Measurements from ENCODE around the gene PRAMEF12. TPM values are rescaled to one million over a fixed set of nuclear protein-coding genes. Genes with fewer than 3 reads are reported as not detected.
"Not testable (repeated sequence)": the region's sequence is repeated elsewhere in the genome, so short reads cannot be mapped to it uniquely, and the experiment has no call there.

Gene PRAMEF12
- not detected in 2 replicates for total RNA-seq (ENCODE audit: low replicate concordance)

DNA sequence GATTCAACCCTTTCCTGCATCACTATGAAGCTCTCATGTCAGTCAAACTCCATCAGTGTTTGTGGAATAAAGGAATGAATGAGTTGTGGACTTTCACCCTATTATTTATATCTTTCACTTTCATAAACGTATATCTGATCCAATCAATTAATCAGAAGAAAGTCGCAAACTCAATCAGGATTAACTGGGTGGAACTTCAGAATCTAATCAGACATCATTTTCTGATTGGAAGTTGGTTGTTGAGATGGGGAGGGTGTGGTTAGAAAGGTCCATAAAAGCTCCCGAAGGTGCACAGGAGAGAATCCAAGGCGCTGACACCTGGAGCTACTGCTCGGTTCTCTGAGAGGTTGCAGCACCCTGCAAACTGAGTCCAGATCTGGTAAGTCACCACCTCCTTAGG lies at the start of gene PRAMEF12:
Gene PRAMEF12, plus strand, starts transcription at position 301 of the 400 bp plus-strand sequence. CDS start 1,130 bp downstream, outside the sequence.
- no peaks in the 10 kb centered on the region for H3K79me2 ChIP-seq (ENCODE audit: low read depth)
- Mint-ChIP-seq H3K4me1 (no peaks in the 10 kb centered on the region), H3K4me3 (no peak within 1 kb of the TSS), H3K36me3 (no peaks in the 10 kb centered on the region), H3K27ac (no peak within 1 kb of the TSS), H3K9me3 (peaks cover 3% of the 10 kb centered on the region), H3K27me3 (ENCODE audit: insufficient read depth, low read depth) (peaks cover 7% of the 10 kb centered on the region)
- H4K20me1 ChIP-seq (ENCODE audit: low read depth), result no peaks in the 10 kb centered on the region
- DNase-seq (ENCODE audit: low spot score), result no peak
- TF ChIP-seq EZH2 (IDR thresholded peaks at IDR 0.05) (no peak), EZH2phosphoT487 (IDR thresholded peaks at IDR 0.05) (no peak)
- TF ChIP-seq, protein P1, sequence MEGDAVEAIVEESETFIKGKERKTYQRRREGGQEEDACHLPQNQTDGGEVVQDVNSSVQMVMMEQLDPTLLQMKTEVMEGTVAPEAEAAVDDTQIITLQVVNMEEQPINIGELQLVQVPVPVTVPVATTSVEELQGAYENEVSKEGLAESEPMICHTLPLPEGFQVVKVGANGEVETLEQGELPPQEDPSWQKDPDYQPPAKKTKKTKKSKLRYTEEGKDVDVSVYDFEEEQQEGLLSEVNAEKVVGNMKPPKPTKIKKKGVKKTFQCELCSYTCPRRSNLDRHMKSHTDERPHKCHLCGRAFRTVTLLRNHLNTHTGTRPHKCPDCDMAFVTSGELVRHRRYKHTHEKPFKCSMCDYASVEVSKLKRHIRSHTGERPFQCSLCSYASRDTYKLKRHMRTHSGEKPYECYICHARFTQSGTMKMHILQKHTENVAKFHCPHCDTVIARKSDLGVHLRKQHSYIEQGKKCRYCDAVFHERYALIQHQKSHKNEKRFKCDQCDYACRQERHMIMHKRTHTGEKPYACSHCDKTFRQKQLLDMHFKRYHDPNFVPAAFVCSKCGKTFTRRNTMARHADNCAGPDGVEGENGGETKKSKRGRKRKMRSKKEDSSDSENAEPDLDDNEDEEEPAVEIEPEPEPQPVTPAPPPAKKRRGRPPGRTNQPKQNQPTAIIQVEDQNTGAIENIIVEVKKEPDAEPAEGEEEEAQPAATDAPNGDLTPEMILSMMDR (IDR thresholded peaks at IDR 0.05), result no peak
- H3K9ac ChIP-seq, result no peak within 1 kb of the TSS
- H3K9me3 ChIP-seq (ENCODE audit: low read depth), result no peaks in the 10 kb centered on the region
- no peaks in the 10 kb centered on the region for H3K27me3 ChIP-seq
- H3K27ac ChIP-seq, result no peak within 1 kb of the TSS
- H2AFZ ChIP-seq (replicated peaks), result no peak within 1 kb of the TSS
- no peak within 1 kb of the TSS for H3K4me2 ChIP-seq
- no peaks in the 10 kb centered on the region for H3K36me3 ChIP-seq
- H3K4me3 ChIP-seq, result no peak within 1 kb of the TSS
- H3F3A ChIP-seq (ENCODE audit: low read depth), result no peaks in the 10 kb centered on the region
- H3K4me1 ChIP-seq, result no peaks in the 10 kb centered on the region

DNA sequence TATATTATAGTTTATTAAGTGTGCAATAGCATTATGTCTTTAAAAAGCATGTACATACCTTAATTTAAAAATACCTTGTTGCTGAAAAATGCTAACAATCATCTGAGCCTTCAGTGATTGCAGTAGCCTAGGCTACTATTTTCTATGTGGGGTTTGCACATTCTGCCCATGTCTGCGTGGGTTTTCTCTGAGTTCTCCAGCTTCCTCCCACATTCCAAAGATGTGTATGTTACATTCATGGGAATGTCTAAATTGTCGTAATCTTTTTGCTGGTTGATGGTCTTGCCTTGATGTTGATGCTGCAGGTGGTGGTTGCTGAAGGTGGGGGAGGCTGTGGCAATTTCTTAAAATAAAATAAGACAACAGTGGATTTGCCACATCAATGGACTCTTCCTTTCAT lies 45.1 kb upstream of the PRAMEF12 start:
- Mint-ChIP-seq H3K27ac (no peak overlapping the region), H3K4me1 (no peaks in the 10 kb centered on the region), H3K4me3 (no peak overlapping the region), H3K9me3 (peaks cover 25% of the 10 kb centered on the region), H3K27me3 (ENCODE audit: insufficient read depth, low read depth) (peaks cover 5% of the 10 kb centered on the region), H3K36me3 (no peaks in the 10 kb centered on the region)
- H3K27ac ChIP-seq, result no peak overlapping the region
- TF ChIP-seq EZH2 (IDR thresholded peaks at IDR 0.05) (no peak), EZH2phosphoT487 (IDR thresholded peaks at IDR 0.05) (no peak)
- TF ChIP-seq, protein P1 (IDR thresholded peaks at IDR 0.05), result no peak
- H3K9ac ChIP-seq, result no peak overlapping the region
- no peaks in the 10 kb centered on the region for H4K20me1 ChIP-seq (ENCODE audit: low read depth)
- H3K9me3 ChIP-seq (ENCODE audit: low read depth), result no peaks in the 10 kb centered on the region
- no peaks in the 10 kb centered on the region for H3K4me1 ChIP-seq
- H3K27me3 ChIP-seq, result no peaks in the 10 kb centered on the region
- DNase-seq (ENCODE audit: low spot score), result no peak
- no peaks in the 10 kb centered on the region for H3K79me2 ChIP-seq (ENCODE audit: low read depth)
- no peaks in the 10 kb centered on the region for H3K36me3 ChIP-seq
- H2AFZ ChIP-seq (replicated peaks), result no peak overlapping the region
- H3K4me2 ChIP-seq, result no peak overlapping the region
- no peak overlapping the region for H3K4me3 ChIP-seq
- H3F3A ChIP-seq (ENCODE audit: low read depth), result no peaks in the 10 kb centered on the region

DNA sequence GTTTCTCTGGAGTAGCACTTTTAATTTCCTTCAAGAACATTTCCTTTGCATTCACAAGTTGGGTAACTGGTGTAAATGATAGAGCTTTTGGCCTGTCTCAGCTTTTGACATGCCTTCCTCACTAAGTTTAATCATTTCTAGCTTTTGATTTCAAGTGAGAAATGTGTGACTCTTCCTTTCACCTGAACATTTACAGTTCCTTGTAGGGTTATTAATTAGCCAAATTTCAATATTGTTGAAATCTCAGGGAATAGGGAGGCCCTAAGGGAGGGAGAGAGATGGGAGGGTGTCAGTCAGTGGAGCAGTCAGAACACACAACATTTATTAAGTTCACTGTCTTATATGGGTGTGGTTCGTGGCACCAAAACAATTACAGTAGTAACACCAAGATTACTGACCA lies 43.4 kb upstream of the PRAMEF12 start:
- Histone ChIP-seq H3K79me2 (ENCODE audit: low read depth) (no peaks in the 10 kb centered on the region), H3K9me3 (ENCODE audit: low read depth) (no peaks in the 10 kb centered on the region), H3K4me1 (no peaks in the 10 kb centered on the region), H2AFZ (replicated peaks) (no peak overlapping the region), H3K27me3 (no peaks in the 10 kb centered on the region), H3K36me3 (no peaks in the 10 kb centered on the region), H3K27ac (no peak overlapping the region), H3K4me2 (no peak overlapping the region), H3F3A (ENCODE audit: low read depth) (no peaks in the 10 kb centered on the region), H3K9ac (no peak overlapping the region), H3K4me3 (no peak overlapping the region), H4K20me1 (ENCODE audit: low read depth) (no peaks in the 10 kb centered on the region)
- no peak overlapping the region for H3K27ac Mint-ChIP-seq
- H3K36me3 Mint-ChIP-seq, result no peaks in the 10 kb centered on the region
- DNase-seq (ENCODE audit: low spot score), result no peak
- H3K4me3 Mint-ChIP-seq, result no peak overlapping the region
- no peak for TF ChIP-seq EZH2 (IDR thresholded peaks at IDR 0.05)
- no peak for TF ChIP-seq EZH2phosphoT487 (IDR thresholded peaks at IDR 0.05)
- TF ChIP-seq, protein P1 (IDR thresholded peaks at IDR 0.05), result no peak
- H3K27me3 Mint-ChIP-seq (ENCODE audit: insufficient read depth, low read depth), result peaks cover 5% of the 10 kb centered on the region
- no peaks in the 10 kb centered on the region for H3K4me1 Mint-ChIP-seq
- peaks cover 25% of the 10 kb centered on the region for H3K9me3 Mint-ChIP-seq

DNA sequence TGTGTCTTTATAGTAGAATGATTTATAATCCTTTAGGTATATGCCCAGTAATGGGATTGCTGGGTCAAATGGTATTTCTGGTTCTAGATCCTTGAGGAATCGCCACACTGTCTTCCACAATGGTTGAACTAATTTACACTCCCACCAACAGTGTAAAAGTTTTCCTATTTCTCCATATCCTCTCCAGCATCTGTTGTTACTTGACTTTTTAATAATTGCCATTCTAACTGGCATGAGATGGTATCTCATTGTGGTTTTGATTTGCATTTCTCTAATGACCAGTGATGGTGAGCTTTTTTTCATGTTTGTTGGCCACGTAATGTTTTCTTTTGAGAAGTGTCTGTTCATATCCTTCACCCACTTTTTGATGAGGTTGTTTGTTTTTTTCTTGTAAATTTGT lies 42.5 kb upstream of the PRAMEF12 start:
- not testable (repeated sequence) for H3K36me3 Mint-ChIP-seq; H3K9me3 ChIP-seq (ENCODE audit: low read depth); H3K4me3 Mint-ChIP-seq; H3K27ac Mint-ChIP-seq; H3F3A ChIP-seq (ENCODE audit: low read depth); H3K36me3 ChIP-seq; H3K4me1 ChIP-seq; H3K27me3 ChIP-seq; H3K4me2 ChIP-seq; H3K27me3 Mint-ChIP-seq (ENCODE audit: insufficient read depth, low read depth); H3K79me2 ChIP-seq (ENCODE audit: low read depth); H3K27ac ChIP-seq; H3K9ac ChIP-seq; H3K4me1 Mint-ChIP-seq; H3K4me3 ChIP-seq; DNase-seq (ENCODE audit: low spot score); H2AFZ ChIP-seq (replicated peaks); H4K20me1 ChIP-seq (ENCODE audit: low read depth)
- peaks cover 25% of the 10 kb centered on the region for H3K9me3 Mint-ChIP-seq

Data from neural progenitor cell (in vitro differentiated cells).